Measurements from ENCODE around the gene SMYD3. TPM values are rescaled to one million over a fixed set of nuclear protein-coding genes. Genes with fewer than 3 reads are reported as not detected.
"Not testable (repeated sequence)": the region's sequence is repeated elsewhere in the genome, so short reads cannot be mapped to it uniquely, and the experiment has no call there.

Gene SMYD3
- total RNA-seq, 4 donors from 2014 or later = 33.7 to 105 (median 51.4) TPM

DNA sequence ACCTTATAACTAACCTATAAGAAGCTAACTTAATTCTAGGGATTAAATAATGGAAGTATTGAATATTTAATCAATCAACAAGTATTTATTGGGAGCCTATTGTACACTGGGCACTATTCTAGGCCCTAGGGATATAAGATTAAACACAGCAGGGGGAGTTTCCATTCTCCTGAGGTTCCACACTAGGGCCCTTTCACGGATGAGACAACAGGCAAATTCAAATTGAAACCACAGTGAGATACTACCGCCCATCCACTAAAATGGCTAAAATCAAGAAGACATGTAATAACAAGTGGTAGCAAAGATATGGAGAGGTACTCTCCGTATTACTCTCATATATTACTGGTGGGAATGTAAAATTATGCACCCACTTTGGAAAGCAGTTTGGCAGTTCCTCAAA, 677.9 kb downstream of the SMYD3 start:
- intact Hi-C loops (cut with DNase I) = no loop called here
- Histone ChIP-seq H3K36me3 (no peaks in the 10 kb centered on the region), H3K27me3 (no peaks in the 10 kb centered on the region), H3K9me3 (no peaks in the 10 kb centered on the region), H3K4me3 (replicated peaks in 1 of 3) (no peak overlapping the region), H3K4me1 (no peaks in the 10 kb centered on the region), H3K27ac (no peak overlapping the region)
- WGBS, 2 donors = 93 to 95% methylated on average over 3 of the region's 3 CpGs
- TF ChIP-seq, protein P1, sequence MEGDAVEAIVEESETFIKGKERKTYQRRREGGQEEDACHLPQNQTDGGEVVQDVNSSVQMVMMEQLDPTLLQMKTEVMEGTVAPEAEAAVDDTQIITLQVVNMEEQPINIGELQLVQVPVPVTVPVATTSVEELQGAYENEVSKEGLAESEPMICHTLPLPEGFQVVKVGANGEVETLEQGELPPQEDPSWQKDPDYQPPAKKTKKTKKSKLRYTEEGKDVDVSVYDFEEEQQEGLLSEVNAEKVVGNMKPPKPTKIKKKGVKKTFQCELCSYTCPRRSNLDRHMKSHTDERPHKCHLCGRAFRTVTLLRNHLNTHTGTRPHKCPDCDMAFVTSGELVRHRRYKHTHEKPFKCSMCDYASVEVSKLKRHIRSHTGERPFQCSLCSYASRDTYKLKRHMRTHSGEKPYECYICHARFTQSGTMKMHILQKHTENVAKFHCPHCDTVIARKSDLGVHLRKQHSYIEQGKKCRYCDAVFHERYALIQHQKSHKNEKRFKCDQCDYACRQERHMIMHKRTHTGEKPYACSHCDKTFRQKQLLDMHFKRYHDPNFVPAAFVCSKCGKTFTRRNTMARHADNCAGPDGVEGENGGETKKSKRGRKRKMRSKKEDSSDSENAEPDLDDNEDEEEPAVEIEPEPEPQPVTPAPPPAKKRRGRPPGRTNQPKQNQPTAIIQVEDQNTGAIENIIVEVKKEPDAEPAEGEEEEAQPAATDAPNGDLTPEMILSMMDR (IDR thresholded peaks at IDR 0.05) = no peak
- TF ChIP-seq POLR2A (IDR thresholded peaks at IDR 0.05) = no peak
- DNase-seq = no peak

DNA sequence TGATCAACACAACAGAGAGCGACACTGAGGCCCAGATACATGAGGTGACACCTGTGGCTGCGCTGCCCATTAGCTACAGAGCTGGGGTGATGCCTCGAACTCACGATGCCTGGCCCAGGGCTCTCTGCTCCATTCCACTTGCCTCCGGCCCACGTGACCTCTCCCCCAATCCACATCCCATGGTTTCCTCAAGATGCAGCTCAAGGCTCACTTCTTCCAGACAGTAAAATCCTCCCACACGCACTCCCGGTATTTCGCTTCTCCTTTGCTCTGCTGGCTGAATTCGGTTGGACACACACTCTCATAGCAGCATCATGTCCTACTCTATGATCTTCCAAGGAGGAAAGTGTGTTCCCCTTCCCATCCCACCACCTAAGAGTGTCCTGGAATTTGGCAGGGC, 679.8 kb downstream of the SMYD3 start:
- Histone ChIP-seq H3K4me1 (no peaks in the 10 kb centered on the region), H3K27me3 (no peaks in the 10 kb centered on the region), H3K9me3 (no peaks in the 10 kb centered on the region), H3K36me3 (no peaks in the 10 kb centered on the region), H3K27ac (no peak overlapping the region), H3K4me3 (replicated peaks in 1 of 3) (no peak overlapping the region)
- DNase-seq = no peak
- TF ChIP-seq POLR2A (IDR thresholded peaks at IDR 0.05) = no peak
- TF ChIP-seq, protein P1 (IDR thresholded peaks at IDR 0.05) = no peak
- WGBS, 2 donors = 94 to 95% methylated on average over 10 of the region's 10 CpGs
- intact Hi-C loops (cut with DNase I) = no loop called here

DNA sequence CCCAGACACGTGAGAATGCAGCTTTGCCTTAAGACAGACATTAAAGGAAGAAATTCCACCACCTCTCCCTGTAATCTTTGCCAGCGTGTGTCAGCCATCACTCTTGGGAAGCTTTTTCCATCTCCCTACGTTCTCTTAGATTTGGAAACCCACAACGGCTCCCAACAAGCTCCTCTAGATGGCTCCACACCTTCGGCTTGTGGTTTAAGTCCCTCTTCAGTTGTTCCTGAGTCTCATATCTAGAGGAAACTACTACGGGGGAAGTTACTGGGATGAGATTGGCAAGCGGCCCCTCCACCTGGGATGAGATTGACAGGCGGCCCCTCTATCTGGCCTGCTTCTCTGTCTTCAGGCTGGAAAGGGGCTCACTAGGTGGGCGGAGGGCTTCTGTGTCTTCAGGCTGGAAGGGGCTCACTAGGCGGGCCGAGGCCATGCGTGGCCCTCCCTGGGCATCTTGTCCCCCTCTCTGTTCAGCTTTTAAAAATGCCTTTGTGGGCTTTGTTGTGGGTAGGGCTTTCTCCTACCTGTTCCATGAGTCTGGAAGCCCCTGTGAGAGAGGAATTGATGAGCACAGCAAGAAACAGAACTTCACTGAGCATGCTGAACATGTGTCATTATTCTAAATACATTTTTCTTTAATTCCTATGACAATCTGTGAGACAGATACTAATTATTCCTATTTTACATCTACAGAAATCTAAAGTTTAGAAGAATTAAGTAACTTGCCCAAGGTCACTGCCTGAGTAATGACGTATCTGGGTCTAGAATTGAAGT, 681.8 kb downstream of the SMYD3 start:
- TF ChIP-seq, protein P1 (IDR thresholded peaks at IDR 0.05) = no peak
- no peak for TF ChIP-seq POLR2A (IDR thresholded peaks at IDR 0.05)
- 88% methylated on average over 13 of the region's 13 CpGs for WGBS, 2 donors
- Histone ChIP-seq H3K4me1 (no peaks in the 10 kb centered on the region), H3K27me3 (no peaks in the 10 kb centered on the region), H3K27ac (no peak overlapping the region), H3K9me3 (no peaks in the 10 kb centered on the region), H3K4me3 (replicated peaks in 1 of 3) (no peak overlapping the region), H3K36me3 (no peaks in the 10 kb centered on the region)
- intact Hi-C loops (cut with DNase I) = no loop called here
- no peak for DNase-seq

DNA sequence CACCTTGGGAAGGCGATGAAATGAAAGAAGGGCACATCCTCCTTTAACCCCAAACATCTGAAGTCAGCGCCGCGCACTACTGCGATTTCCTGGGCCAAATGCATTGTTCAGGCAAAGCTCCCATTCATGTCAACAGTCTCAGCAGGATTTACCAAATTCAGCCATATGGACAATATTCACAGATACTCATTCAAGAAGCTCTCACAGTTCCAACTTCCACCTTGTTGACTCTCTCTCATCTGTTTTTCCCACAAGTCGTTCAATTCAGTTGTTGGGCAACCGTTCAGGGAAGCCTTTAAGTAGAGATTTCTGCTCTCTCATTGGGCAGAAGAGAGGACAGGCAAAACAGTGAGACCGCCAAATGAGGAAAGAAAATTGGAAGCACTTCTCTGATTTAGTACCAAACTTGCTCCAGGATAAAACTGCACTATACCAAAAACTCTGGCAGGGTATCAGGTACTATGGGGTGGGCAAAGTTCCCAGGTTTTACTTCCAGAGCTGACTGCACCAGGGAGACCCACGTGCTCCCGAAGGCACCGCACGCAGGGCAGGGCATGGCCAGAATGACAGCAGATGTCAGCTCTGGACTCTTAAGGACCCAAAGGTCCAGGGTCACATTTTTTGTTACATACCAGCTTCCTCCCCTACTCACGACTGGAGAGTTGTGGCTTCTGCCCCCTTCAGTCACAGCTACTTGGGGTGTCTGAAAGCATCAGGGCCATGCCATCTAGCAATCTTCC, 683.5 kb downstream of the SMYD3 start:
- Histone ChIP-seq H3K36me3 (no peaks in the 10 kb centered on the region), H3K4me3 (replicated peaks in 1 of 3) (no peak overlapping the region), H3K9me3 (no peaks in the 10 kb centered on the region), H3K27me3 (no peaks in the 10 kb centered on the region), H3K27ac (no peak overlapping the region), H3K4me1 (no peaks in the 10 kb centered on the region)
- no peak for TF ChIP-seq POLR2A (IDR thresholded peaks at IDR 0.05)
- TF ChIP-seq, protein P1 (IDR thresholded peaks at IDR 0.05) = no peak
- WGBS, 2 donors = 85 to 96% methylated on average over 12 to 13 of the region's 13 CpGs
- intact Hi-C loops (cut with DNase I) = no loop called here
- DNase-seq = no peak

DNA sequence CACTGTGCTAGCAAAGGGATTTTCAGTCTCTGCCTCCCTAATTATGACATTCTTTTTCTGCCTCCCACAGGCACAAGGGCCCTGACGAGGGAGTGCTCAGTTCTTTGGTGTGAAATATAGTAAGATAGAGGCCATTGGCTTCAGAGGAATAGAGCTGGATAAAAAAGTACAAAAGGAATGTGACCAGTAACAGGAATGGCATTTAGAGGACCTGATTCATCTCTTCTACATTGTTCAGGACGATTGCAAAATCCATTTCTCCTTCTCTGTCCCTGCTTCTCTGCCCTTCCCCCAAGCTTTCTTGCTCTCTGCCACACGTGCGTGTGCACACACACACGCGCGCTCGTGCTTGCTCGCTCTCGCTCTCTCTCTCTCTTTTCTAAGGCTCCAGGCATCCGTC, 684.1 kb downstream of the SMYD3 start:
- Histone ChIP-seq H3K36me3 (no peaks in the 10 kb centered on the region), H3K9me3 (no peaks in the 10 kb centered on the region), H3K4me1 (no peaks in the 10 kb centered on the region), H3K27ac (no peak overlapping the region), H3K27me3 (no peaks in the 10 kb centered on the region), H3K4me3 (replicated peaks in 1 of 3) (no peak overlapping the region)
- DNase-seq = no peak
- no peak for TF ChIP-seq POLR2A (IDR thresholded peaks at IDR 0.05)
- TF ChIP-seq, protein P1 (IDR thresholded peaks at IDR 0.05) = no peak
- 86 to 90% methylated on average over 11 of the region's 11 CpGs for WGBS, 2 donors
- intact Hi-C loops (cut with DNase I) = no loop called here

DNA sequence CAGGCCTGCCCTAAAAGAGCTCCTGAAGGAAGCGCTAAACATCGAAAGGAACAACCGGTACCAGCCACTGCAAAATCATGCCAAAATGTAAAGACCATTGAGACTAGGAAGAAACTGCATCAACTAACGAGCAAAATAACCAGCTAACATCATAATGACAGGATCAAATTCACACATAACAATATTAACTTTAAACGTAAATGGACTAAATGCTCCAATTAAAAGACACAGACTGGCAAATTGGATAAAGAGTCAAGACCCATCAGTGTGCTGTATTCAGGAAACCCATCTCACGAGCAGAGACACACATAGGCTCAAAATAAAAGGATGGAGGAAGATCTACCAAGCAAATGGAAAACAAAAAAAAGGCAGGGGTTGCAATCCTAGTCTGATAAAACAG, 688.7 kb downstream of the SMYD3 start:
- H3K9me3 ChIP-seq; H3K4me1 ChIP-seq; H3K36me3 ChIP-seq; H3K27ac ChIP-seq; H3K27me3 ChIP-seq; DNase-seq; H3K4me3 ChIP-seq (replicated peaks in 1 of 3); intact Hi-C loops (cut with DNase I): not testable (repeated sequence)
- 94 to 98% methylated on average over 5 to 6 of the region's 6 CpGs for WGBS, 2 donors

DNA sequence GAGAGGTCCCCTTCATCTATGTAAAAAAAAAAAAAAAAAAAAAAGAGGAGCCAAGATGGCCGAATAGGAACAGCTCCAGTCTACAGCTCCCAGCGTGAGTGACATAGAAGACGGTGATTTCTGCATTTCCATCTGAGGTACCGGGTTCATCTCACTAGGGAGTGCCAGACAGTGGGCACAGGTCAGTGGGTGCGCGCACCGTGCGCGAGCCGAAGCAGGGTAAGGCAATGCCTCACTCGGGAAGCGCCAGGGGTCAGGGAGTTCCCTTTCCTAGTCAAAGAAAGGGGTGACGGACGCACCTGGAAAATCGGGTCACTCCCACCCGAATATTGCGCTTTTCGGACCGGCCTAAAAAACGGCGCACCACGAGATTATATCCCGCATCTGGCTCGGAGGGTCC, 690.6 kb downstream of the SMYD3 start:
- H3K27ac ChIP-seq; intact Hi-C loops (cut with DNase I); H3K9me3 ChIP-seq; DNase-seq; H3K36me3 ChIP-seq; H3K4me3 ChIP-seq (replicated peaks in 1 of 3); H3K4me1 ChIP-seq; H3K27me3 ChIP-seq: not testable (repeated sequence)
- WGBS, 2 donors = 90 to 94% methylated on average over 22 to 24 of the region's 24 CpGs
